Tongue (tissue), 2 donors: Measurements from ENCODE around the gene FRMD4A. TPM values are rescaled to one million over a fixed set of nuclear protein-coding genes. Genes with fewer than 3 reads are reported as not detected.

Experiments used
- DNase-seq: peaks from one replicate; pipeline ENCODE4 v3.0.0-alpha.2; 2015
- total RNA-seq: library from RNA; depleted of rRNA; stranded (reverse); fragments of >200 nt; gene quantifications from one replicate; pipeline ENCODE4 v1.2.3, GENCODE V29; 2014

FRMD4A gene
- total RNA-seq, 1 donor from 2014 or later: 29.5 TPM

GRCh38 chr10:14293526-14293925 is 37.2 kb downstream of the FRMD4A start:
- no peak for DNase-seq

GRCh38 chr10:14291296-14291695 is 39.4 kb downstream of the FRMD4A start:
- DNase-seq: no peak

- no peak for DNase-seq
These were observed 44.7 kb downstream of the FRMD4A start for GRCh38 chr10:14285941-14286560.

- no peak for DNase-seq
These were observed 48.4 kb downstream of the FRMD4A start for GRCh38 chr10:14282276-14282675.

GRCh38 chr10:14278533-14278932 is 52.2 kb downstream of the FRMD4A start:
- no peak for DNase-seq

GRCh38 chr10:14276210-14276609 is 54.5 kb downstream of the FRMD4A start:
- no peak for DNase-seq

- DNase-seq: no peak
These were observed 59.1 kb downstream of the FRMD4A start for GRCh38 chr10:14271621-14272020.

GRCh38 chr10:14270370-14270769 is 60.4 kb downstream of the FRMD4A start:
- DNase-seq: no peak

GRCh38 chr10:14265709-14266108 is 65.0 kb downstream of the FRMD4A start:
- no peak for DNase-seq

GRCh38 chr10:14262836-14263425 is 67.8 kb downstream of the FRMD4A start:
- DNase-seq: no peak

GRCh38 chr10:14261336-14261735 is 69.4 kb downstream of the FRMD4A start:
- peak; percentile 68 for DNase-seq

- peak; percentile 83 for DNase-seq
These were observed 70.8 kb downstream of the FRMD4A start for GRCh38 chr10:14259696-14260566.

GRCh38 chr10:14254368-14254767 is 76.4 kb downstream of the FRMD4A start:
- DNase-seq: no peak

GRCh38 chr10:14253711-14254110 is 77.0 kb downstream of the FRMD4A start:
- DNase-seq: no peak

- DNase-seq: no peak
These were observed 77.6 kb downstream of the FRMD4A start for GRCh38 chr10:14253079-14253478.

- DNase-seq: no peak
These were observed 80.1 kb downstream of the FRMD4A start for GRCh38 chr10:14250496-14251076.

- DNase-seq: peak; percentile 88
These were observed 83.2 kb downstream of the FRMD4A start for GRCh38 chr10:14247377-14248116.

GRCh38 chr10:14244801-14245211 is 85.9 kb downstream of the FRMD4A start:
- no peak for DNase-seq

- no peak for DNase-seq
These were observed 86.6 kb downstream of the FRMD4A start for GRCh38 chr10:14244147-14244546.

GRCh38 chr10:14243221-14243620 is 87.5 kb downstream of the FRMD4A start:
- DNase-seq: no peak

- DNase-seq: no peak
These were observed 89.5 kb downstream of the FRMD4A start for GRCh38 chr10:14241196-14241595.
